ENCODE results near the gene PAX5.

The PAX5 gene

DNA sequence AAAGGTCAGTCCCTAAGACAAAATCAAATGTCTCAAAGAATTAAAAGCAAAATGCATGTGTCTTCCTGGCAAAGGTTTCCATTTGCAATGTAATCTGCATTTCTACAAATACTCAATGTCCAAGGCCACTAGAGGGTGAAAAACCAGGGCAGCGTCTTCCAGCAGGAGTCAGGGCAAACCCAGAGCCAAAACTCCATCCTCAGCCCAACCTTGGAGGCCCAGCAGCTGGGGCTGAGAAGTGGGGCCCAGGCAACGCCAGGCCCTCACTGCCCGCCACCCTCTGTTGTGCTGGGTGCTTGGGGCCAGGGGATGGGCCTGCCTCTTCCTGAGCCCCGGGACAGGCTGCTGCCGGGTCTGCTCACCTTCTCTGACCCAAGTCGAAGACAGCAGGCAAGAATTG, 200.1 kb downstream of the PAX5 start:
- Histone ChIP-seq H2AFZ (ENCODE audit: low read length) (no peak overlapping the region), H4K20me1 (ENCODE audit: insufficient read depth, low read length) (no peaks in the 10 kb centered on the region), H3K79me2 (ENCODE audit: low read length) (no peaks in the 10 kb centered on the region), H3K9ac (ENCODE audit: low read length) (no peak overlapping the region), H3K27ac (ENCODE audit: low read length) (no peak overlapping the region), H3K36me3 (replicated peaks; ENCODE audit: insufficient read depth, low read length) (no peaks in the 10 kb centered on the region), H3K4me2 (ENCODE audit: low read depth, low read length) (no peak overlapping the region), H3K4me3 (ENCODE audit: low read length) (no peak overlapping the region), H3K9me2 (replicated peaks; ENCODE audit: insufficient read depth, low read length) (no peaks in the 10 kb centered on the region), H3K4me1 (ENCODE audit: low read length) (no peaks in the 10 kb centered on the region), H3K9me3 (replicated peaks; ENCODE audit: insufficient read depth, low read length) (no peaks in the 10 kb centered on the region), H3K27me3 (replicated peaks; ENCODE audit: insufficient read depth, low read length) (peaks cover 5% of the 10 kb centered on the region; the same call in 1 of the 2 replicates), H3F3A (ENCODE audit: insufficient read depth, low read length) (no peaks in the 10 kb centered on the region)
- TF ChIP-seq, protein P1, sequence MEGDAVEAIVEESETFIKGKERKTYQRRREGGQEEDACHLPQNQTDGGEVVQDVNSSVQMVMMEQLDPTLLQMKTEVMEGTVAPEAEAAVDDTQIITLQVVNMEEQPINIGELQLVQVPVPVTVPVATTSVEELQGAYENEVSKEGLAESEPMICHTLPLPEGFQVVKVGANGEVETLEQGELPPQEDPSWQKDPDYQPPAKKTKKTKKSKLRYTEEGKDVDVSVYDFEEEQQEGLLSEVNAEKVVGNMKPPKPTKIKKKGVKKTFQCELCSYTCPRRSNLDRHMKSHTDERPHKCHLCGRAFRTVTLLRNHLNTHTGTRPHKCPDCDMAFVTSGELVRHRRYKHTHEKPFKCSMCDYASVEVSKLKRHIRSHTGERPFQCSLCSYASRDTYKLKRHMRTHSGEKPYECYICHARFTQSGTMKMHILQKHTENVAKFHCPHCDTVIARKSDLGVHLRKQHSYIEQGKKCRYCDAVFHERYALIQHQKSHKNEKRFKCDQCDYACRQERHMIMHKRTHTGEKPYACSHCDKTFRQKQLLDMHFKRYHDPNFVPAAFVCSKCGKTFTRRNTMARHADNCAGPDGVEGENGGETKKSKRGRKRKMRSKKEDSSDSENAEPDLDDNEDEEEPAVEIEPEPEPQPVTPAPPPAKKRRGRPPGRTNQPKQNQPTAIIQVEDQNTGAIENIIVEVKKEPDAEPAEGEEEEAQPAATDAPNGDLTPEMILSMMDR (IDR thresholded peaks at IDR 0.05; ENCODE audit: low read length), result no peak
- TF ChIP-seq EZH2phosphoT487 (IDR thresholded peaks at IDR 0.05; ENCODE audit: low read length) (no peak), EZH2 (optimal IDR thresholded peaks at IDR 0.05; ENCODE audit: low read depth, low read length) (no peak)
- no peak for DNase-seq

- no peaks in the 10 kb centered on the region for H3K36me3 ChIP-seq (replicated peaks; ENCODE audit: insufficient read depth, low read length)
- H3K27ac ChIP-seq (ENCODE audit: low read length), result no peak overlapping the region
- H3K9me2 ChIP-seq (replicated peaks; ENCODE audit: insufficient read depth, low read length), result no peaks in the 10 kb centered on the region
- no peak for DNase-seq
- H3K9me3 ChIP-seq (replicated peaks; ENCODE audit: insufficient read depth, low read length), result no peaks in the 10 kb centered on the region
- H3K4me2 ChIP-seq (ENCODE audit: low read depth, low read length), result no peak overlapping the region
- H3K4me1 ChIP-seq (ENCODE audit: low read length), result no peaks in the 10 kb centered on the region
- H2AFZ ChIP-seq (ENCODE audit: low read length), result no peak overlapping the region
- no peak overlapping the region for H3K4me3 ChIP-seq (ENCODE audit: low read length)
- no peak for TF ChIP-seq EZH2phosphoT487 (IDR thresholded peaks at IDR 0.05; ENCODE audit: low read length)
- TF ChIP-seq, protein P1 (IDR thresholded peaks at IDR 0.05; ENCODE audit: low read length), result no peak
- TF ChIP-seq EZH2 (optimal IDR thresholded peaks at IDR 0.05; ENCODE audit: low read depth, low read length), result no peak
- H3K79me2 ChIP-seq (ENCODE audit: low read length), result no peaks in the 10 kb centered on the region
- H4K20me1 ChIP-seq (ENCODE audit: insufficient read depth, low read length), result no peaks in the 10 kb centered on the region
- no peak overlapping the region for H3K9ac ChIP-seq (ENCODE audit: low read length)
- H3K27me3 ChIP-seq (replicated peaks; ENCODE audit: insufficient read depth, low read length), result no peaks in the 10 kb centered on the region
- H3F3A ChIP-seq (ENCODE audit: insufficient read depth, low read length), result no peaks in the 10 kb centered on the region
Observed at GRCh38 chr9:36832164-36832795, 201.8 kb downstream of the PAX5 start.

GRCh38 chr9:36831381-36832161, 202.5 kb downstream of the PAX5 start:
- H3K36me3 ChIP-seq (replicated peaks; ENCODE audit: insufficient read depth, low read length), result no peaks in the 10 kb centered on the region
- no peaks in the 10 kb centered on the region for H3F3A ChIP-seq (ENCODE audit: insufficient read depth, low read length)
- TF ChIP-seq EZH2 (optimal IDR thresholded peaks at IDR 0.05; ENCODE audit: low read depth, low read length) (no peak), EZH2phosphoT487 (IDR thresholded peaks at IDR 0.05; ENCODE audit: low read length) (no peak)
- TF ChIP-seq, protein P1 (IDR thresholded peaks at IDR 0.05; ENCODE audit: low read length), result no peak
- H3K4me2 ChIP-seq (ENCODE audit: low read depth, low read length), result no peak overlapping the region
- no peaks in the 10 kb centered on the region for H3K9me2 ChIP-seq (replicated peaks; ENCODE audit: insufficient read depth, low read length)
- DNase-seq, result no peak
- H3K4me1 ChIP-seq (ENCODE audit: low read length), result no peaks in the 10 kb centered on the region
- H3K9ac ChIP-seq (ENCODE audit: low read length), result no peak overlapping the region
- H3K27me3 ChIP-seq (replicated peaks; ENCODE audit: insufficient read depth, low read length), result no peaks in the 10 kb centered on the region
- no peaks in the 10 kb centered on the region for H3K9me3 ChIP-seq (replicated peaks; ENCODE audit: insufficient read depth, low read length)
- no peak overlapping the region for H3K4me3 ChIP-seq (ENCODE audit: low read length)
- H4K20me1 ChIP-seq (ENCODE audit: insufficient read depth, low read length), result no peaks in the 10 kb centered on the region
- no peaks in the 10 kb centered on the region for H3K79me2 ChIP-seq (ENCODE audit: low read length)
- H3K27ac ChIP-seq (ENCODE audit: low read length), result no peak overlapping the region
- H2AFZ ChIP-seq (ENCODE audit: low read length), result no peak overlapping the region
